ENCODE measurements around the gene EIF3K.

- no peak for TF ChIP-seq FOSL1 (IDR thresholded peaks at IDR 0.05; ENCODE audit: insufficient read depth, low read depth, low read length)
- no peak for TF ChIP-seq CTCF (IDR thresholded peaks at IDR 0.05; ENCODE audit: control extremely low read depth in 1 of 3, insufficient read depth in 1 of 3, low read depth in 1 of 3, low read length in 3 of 3)
- no peak for TF ChIP-seq EZH2 (IDR thresholded peaks at IDR 0.05; ENCODE audit: low read depth, low read length, severe bottlenecking)
- TF ChIP-seq GABPA (IDR thresholded peaks at IDR 0.05; ENCODE audit: borderline replicate concordance, insufficient read depth, low read length): no peak
- no peak for TF ChIP-seq SAP30 (IDR thresholded peaks at IDR 0.05; ENCODE audit: insufficient read depth, insufficient replicate concordance, low read length)
- no peak for TF ChIP-seq POLR2AphosphoS5 (IDR thresholded peaks at IDR 0.05; ENCODE audit: low read depth, low read length)
- no peak for TF ChIP-seq TAF7 (optimal IDR thresholded peaks at IDR 0.05; ENCODE audit: borderline replicate concordance, low read depth, low read length)
- no peak for TF ChIP-seq NRF1 (IDR thresholded peaks at IDR 0.05; ENCODE audit: low read depth, low read length)
- no peak for TF ChIP-seq SIRT6 (IDR thresholded peaks at IDR 0.05; ENCODE audit: low read length)
- no peak for TF ChIP-seq CEBPB (IDR thresholded peaks at IDR 0.05; ENCODE audit: low read depth, low read length)
- TF ChIP-seq TEAD4 (IDR thresholded peaks at IDR 0.05; ENCODE audit: low read depth, low read length): no peak
- TF ChIP-seq POLR2A (IDR thresholded peaks at IDR 0.05; ENCODE audit: control extremely low read depth in 1 of 2, low read depth in 2 of 2, low read length in 2 of 2): no peak
These were observed 41.7 kb downstream of the EIF3K start for GRCh38 chr19:38660724-38661123.

Measured in H1 (cell line).